ENCODE data around the gene PIF1.

PIF1 gene

DNA sequence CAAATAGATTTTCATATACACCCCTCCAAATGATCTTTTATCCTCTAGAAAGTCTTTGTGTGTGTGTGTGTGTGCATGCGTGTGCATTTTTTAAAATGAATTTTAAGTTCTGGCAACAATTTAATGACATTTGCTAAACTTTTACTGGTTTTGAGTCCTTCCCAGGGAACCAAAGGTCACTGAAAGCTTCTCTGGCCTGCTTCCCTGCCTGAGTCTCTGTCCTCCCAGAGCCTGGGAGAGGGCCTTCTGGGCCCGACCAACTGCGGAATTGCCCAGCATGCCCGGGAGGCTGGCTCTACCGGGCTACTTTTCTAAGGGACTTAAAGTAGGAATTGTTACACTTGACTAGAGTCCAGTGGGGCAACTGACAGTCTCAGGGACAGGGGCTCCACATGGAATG lies 42.7 kb downstream of the PIF1 start:
- no peak for DNase-seq (ENCODE audit: extremely low read depth, low read depth)
- TF ChIP-seq, protein P1, sequence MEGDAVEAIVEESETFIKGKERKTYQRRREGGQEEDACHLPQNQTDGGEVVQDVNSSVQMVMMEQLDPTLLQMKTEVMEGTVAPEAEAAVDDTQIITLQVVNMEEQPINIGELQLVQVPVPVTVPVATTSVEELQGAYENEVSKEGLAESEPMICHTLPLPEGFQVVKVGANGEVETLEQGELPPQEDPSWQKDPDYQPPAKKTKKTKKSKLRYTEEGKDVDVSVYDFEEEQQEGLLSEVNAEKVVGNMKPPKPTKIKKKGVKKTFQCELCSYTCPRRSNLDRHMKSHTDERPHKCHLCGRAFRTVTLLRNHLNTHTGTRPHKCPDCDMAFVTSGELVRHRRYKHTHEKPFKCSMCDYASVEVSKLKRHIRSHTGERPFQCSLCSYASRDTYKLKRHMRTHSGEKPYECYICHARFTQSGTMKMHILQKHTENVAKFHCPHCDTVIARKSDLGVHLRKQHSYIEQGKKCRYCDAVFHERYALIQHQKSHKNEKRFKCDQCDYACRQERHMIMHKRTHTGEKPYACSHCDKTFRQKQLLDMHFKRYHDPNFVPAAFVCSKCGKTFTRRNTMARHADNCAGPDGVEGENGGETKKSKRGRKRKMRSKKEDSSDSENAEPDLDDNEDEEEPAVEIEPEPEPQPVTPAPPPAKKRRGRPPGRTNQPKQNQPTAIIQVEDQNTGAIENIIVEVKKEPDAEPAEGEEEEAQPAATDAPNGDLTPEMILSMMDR (IDR thresholded peaks at IDR 0.05; ENCODE audit: low read depth, low read length, missing control alignments), result no peak
- no peak overlapping the region for H3K4me3 ChIP-seq (replicated peaks; ENCODE audit: low read depth, low read length)

DNA sequence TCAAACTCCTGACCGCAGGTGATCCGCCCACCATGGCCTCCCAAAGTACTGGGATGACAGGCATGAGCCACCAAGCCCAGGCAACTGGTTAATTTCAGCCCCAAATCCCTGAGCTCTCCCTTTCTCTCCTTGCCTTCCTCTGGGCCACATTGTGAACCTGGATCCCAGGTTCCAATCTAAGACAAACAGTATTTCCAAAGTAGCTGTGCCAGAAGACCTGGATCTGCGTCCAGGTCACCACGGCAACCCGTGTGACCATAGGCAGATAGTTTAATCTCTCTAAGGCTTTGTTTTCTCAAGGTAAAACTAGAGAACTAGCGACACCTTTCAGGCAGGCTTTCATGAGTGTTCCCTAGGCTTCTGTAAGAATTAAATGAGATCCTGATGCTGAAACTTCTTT lies 44.1 kb downstream of the PIF1 start:
- TF ChIP-seq, protein P1 (IDR thresholded peaks at IDR 0.05; ENCODE audit: low read depth, low read length, missing control alignments), result no peak
- no peak overlapping the region for H3K4me3 ChIP-seq (replicated peaks; ENCODE audit: low read depth, low read length)
- DNase-seq (ENCODE audit: extremely low read depth, low read depth), result no peak

DNA sequence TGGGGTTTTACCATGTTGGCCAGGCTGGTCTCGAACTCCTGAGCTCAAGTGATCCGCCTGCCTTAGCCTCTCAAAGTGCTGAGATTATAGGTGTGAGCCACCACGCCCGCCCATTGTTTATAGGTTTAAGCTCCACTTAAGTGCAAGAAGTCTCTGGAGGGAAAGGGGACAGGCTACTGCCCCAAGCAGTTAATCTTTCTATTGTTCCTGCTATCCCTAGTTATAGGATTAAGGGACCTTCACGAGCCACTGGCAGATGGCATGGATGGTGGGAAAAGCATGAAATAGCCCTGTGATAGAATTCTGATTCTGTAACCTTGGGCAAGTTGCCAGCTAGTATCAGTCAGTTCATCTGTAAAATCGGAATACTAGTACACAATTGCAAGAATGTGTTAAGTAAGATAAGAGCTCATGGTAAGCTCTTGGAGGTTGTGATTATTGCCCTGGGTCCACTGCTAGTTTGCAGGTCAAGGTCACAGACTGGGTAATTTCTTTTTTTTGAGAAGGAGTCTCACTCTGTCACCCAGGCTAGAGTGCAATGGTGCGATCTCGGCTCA lies 44.8 kb downstream of the PIF1 start:
- H3K4me3 ChIP-seq (replicated peaks; ENCODE audit: low read depth, low read length), result no peak overlapping the region
- no peak for DNase-seq (ENCODE audit: extremely low read depth, low read depth)
- TF ChIP-seq, protein P1 (IDR thresholded peaks at IDR 0.05; ENCODE audit: low read depth, low read length, missing control alignments), result no peak

DNA sequence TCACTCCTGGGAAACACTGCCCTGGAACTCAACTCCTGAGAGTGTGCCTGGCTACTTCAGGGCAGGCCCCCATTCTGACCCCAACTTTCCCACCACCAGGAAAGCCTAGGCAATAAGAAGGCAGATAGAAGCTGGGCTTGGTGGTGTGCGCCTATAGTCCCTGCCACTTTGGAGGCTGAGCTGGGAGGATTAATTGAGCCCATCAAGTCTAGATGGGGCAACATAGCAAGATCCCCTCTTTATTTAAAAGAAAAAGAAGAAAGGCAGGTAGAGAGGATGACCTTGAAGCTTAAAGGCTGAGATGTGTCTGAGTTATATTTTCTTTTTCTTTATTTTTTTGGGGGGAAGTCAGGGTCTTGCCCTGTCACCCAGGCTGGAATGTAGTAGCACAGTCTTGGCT lies 45.8 kb downstream of the PIF1 start:
- TF ChIP-seq, protein P1 (IDR thresholded peaks at IDR 0.05; ENCODE audit: low read depth, low read length, missing control alignments), result no peak
- no peak overlapping the region for H3K4me3 ChIP-seq (replicated peaks; ENCODE audit: low read depth, low read length)
- no peak for DNase-seq (ENCODE audit: extremely low read depth, low read depth)

DNA sequence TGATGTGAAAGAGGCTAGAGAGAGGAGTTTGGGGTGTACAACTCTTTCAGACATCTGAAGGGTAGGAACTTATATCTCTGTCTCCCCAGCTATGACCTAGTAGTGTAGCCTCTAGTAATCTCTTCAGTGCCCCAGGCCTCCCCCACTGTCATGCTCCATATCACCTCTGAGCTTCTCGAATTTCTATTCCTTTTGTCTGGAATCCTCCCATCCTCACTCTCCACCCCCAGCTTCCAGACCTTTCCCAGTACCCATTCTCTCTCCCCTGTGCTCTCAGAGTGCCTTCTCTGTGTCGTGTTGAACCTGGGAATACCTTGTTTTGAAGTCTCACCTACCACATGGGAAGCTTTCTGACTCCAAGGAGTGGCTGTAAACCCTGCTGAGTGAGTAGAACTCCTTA lies 46.4 kb downstream of the PIF1 start:
- TF ChIP-seq, protein P1 (IDR thresholded peaks at IDR 0.05; ENCODE audit: low read depth, low read length, missing control alignments), result no peak
- no peak for DNase-seq (ENCODE audit: extremely low read depth, low read depth)
- H3K4me3 ChIP-seq (replicated peaks; ENCODE audit: low read depth, low read length), result no peak overlapping the region

DNA sequence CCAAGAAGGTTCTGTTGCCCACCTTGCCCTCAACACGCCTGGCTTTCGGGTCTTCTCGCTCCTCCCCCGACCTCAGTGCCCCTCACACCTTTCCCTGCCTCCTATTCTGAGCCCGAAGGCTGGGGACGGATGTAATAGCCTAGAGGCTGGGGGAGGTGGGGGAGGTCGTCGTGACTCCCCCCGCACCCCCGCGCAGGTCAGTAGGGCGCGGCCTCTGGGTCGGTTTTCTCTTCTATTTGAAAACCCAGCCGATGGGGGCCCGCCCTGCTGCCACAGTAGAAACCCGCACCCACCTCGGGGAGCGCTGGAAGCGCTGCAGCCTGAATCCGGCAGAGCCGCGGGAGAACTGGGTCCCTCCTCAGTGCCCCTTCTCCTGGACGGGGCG lies 49.1 kb downstream of the PIF1 start:
- no peak for DNase-seq (ENCODE audit: extremely low read depth, low read depth)
- no peak overlapping the region for H3K4me3 ChIP-seq (replicated peaks; ENCODE audit: low read depth, low read length)
- TF ChIP-seq, protein P1 (IDR thresholded peaks at IDR 0.05; ENCODE audit: low read depth, low read length, missing control alignments), result no peak

All from HFF-Myc (cell line).